Cardiac muscle cell (in vitro differentiated cells and primary cell): ENCODE measurements around the gene LYST. TPM values are rescaled to one million over a fixed set of nuclear protein-coding genes. Genes with fewer than 3 reads are reported as not detected.
"Not testable (repeated sequence)": the region's sequence is repeated elsewhere in the genome, so short reads cannot be mapped to it uniquely, and the experiment has no call there.

Experiments used
- DNase-seq, 2 donors: peaks; one replicate each; pipeline versions ENCODE4 v3.0.0 to v3.0.0-alpha.2; 2010 to 2017; ENCODE audit warnings: low read depth in 1 of 2, low spot score in 1 of 2
- H3K27ac ChIP-seq: fragments of 200-600 bp; sonication (generic); 2 replicates; pipeline ENCODE4 v1.5.1; 2016
- H3K27me3 ChIP-seq: fragments of 200-600 bp; sonication (generic); 2 replicates; pipeline ENCODE4 v1.6.0; 2016; ENCODE audit warnings: control low read depth
- H3K36me3 ChIP-seq: fragments of 200-600 bp; sonication (generic); 2 replicates; pipeline ENCODE4 v1.5.1; 2016; ENCODE audit warnings: control low read depth
- H3K4me1 ChIP-seq: fragments of 200-600 bp; sonication (generic); 2 replicates; pipeline ENCODE4 v1.8.1; 2017; ENCODE audit warnings: low read depth, mild to moderate bottlenecking, mixed run types
- H3K4me3 ChIP-seq: fragments of 200-600 bp; sonication (generic); 2 replicates; pipeline ENCODE4 v1.5.1; 2016; ENCODE audit warnings: mild to moderate bottlenecking
- H3K9me3 ChIP-seq: fragments of 200-600 bp; sonication (generic); 2 replicates; pipeline ENCODE4 v1.5.1; 2017; ENCODE audit warnings: low read depth, mild to moderate bottlenecking, control low read depth
- CTCF ChIP-seq: IDR thresholded peaks from 2 replicates; pipeline ENCODE4 v1.5.1; 2012; ENCODE audit warnings: low read depth, mild to moderate bottlenecking, low read length
- polyA plus RNA-seq: library from polyadenylated mRNA; unstranded; fragments of >200 nt; fragmentation: Nextera tagmentation; extraction: Ambion mirVana; gene quantifications from 2 replicates; pipeline ENCODE4 v1.2.1, GENCODE V29; 2016
- total RNA-seq: library from RNA; depleted of rRNA; stranded (reverse); fragments of >200 nt; gene quantifications from 2 replicates; pipeline ENCODE4 v1.2.3, GENCODE V29; 2016

LYST gene
- total and polyA plus RNA-seq, 2 experiments from 2014 or later: 4.5 to 5.2 TPM

- no peaks in the 10 kb centered on the region for H3K27me3 ChIP-seq
- peak in 1 of 2 donors; percentile 80 for DNase-seq
- H3K4me1 ChIP-seq: peaks cover 7% of the 10 kb centered on the region
- H3K9me3 ChIP-seq: no peaks in the 10 kb centered on the region
- no peaks in the 10 kb centered on the region for H3K36me3 ChIP-seq
- no peak overlapping the region for H3K27ac ChIP-seq
- no peak overlapping the region for H3K4me3 ChIP-seq
- TF ChIP-seq CTCF: no peak
Observed at GRCh38 chr1:235910357-235911299, 43.9 kb upstream of the LYST start.

DNA sequence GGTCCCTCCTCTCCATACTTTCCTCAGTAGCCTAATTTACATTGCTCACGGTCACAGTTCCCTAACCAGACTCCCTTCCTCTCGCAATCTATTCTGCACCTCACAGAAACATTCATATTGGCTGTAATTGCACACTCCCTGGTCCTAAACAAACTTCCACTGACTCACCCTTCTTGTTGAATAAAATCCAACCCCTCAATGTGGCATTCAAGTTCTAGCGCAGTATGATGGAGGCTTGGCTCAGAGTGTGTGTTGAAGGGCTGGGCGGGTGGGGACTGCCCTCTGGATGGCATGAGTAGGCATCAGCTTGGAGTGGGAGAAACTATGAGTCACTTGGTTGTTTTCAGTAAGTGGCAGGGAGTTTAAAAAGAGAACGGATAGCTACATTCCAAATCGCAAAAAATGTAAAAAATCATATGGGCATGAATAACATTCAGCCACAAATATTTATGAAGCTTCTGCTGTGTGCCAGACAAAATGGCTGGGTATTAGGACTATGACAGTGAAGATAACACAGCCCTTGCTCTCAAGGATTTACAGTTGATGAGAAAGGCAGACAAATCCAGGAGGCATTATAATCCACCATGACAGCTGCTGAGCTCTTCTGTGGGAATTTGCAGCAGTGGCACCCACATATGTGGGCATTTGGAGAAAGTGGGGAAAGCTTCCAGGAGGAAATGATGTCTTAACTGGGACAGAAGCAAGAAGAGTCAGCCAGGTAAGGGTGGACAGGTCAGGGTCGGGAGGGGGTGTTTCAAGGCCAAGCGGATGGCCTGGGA lies 42.2 kb upstream of the LYST start:
- Histone ChIP-seq H3K9me3 (no peaks in the 10 kb centered on the region), H3K27me3 (no peaks in the 10 kb centered on the region), H3K36me3 (no peaks in the 10 kb centered on the region), H3K4me3 (no peak overlapping the region), H3K4me1 (peaks cover 7% of the 10 kb centered on the region), H3K27ac (no peak overlapping the region)
- TF ChIP-seq CTCF: no peak
- DNase-seq: peak in 1 of 2 donors; percentile 74

- no peaks in the 10 kb centered on the region for H3K27me3 ChIP-seq
- H3K4me1 ChIP-seq: peaks cover 7% of the 10 kb centered on the region
- no peak for TF ChIP-seq CTCF
- no peak overlapping the region for H3K27ac ChIP-seq
- H3K9me3 ChIP-seq: no peaks in the 10 kb centered on the region
- no peaks in the 10 kb centered on the region for H3K36me3 ChIP-seq
- H3K4me3 ChIP-seq: no peak overlapping the region
- DNase-seq: no peak
Observed at GRCh38 chr1:235907897-235908240, 41.2 kb upstream of the LYST start.

GRCh38 chr1:235907187-235907896 lies 40.6 kb upstream of the LYST start:
- Histone ChIP-seq H3K36me3 (no peaks in the 10 kb centered on the region), H3K4me3 (no peak overlapping the region), H3K9me3 (no peaks in the 10 kb centered on the region), H3K4me1 (peaks cover 7% of the 10 kb centered on the region), H3K27me3 (no peaks in the 10 kb centered on the region), H3K27ac (no peak overlapping the region)
- no peak for TF ChIP-seq CTCF
- DNase-seq: no peak

DNA sequence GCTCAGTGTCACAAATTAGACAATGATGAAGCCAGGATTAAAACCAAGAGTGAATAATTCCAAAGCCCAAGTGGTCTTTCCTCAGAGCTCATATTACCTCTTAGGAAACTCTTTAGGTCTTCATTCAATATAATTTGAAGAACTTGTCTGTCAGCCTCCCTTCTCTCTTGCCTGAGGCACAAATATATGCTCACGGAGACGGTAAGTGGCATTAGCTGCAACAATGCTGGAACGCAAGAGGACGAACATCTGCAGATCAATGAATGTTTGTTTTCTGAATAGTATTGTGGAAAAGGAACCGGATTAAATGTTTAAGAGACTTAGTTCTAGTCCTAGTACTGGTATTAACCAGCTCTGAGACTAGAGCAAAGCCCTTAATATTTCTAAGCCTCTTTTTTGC lies 39.7 kb upstream of the LYST start:
- Histone ChIP-seq H3K27me3 (no peaks in the 10 kb centered on the region), H3K27ac (no peak overlapping the region), H3K36me3 (no peaks in the 10 kb centered on the region), H3K4me1 (no peaks in the 10 kb centered on the region), H3K4me3 (no peak overlapping the region), H3K9me3 (no peaks in the 10 kb centered on the region)
- TF ChIP-seq CTCF: no peak
- DNase-seq: no peak

DNA sequence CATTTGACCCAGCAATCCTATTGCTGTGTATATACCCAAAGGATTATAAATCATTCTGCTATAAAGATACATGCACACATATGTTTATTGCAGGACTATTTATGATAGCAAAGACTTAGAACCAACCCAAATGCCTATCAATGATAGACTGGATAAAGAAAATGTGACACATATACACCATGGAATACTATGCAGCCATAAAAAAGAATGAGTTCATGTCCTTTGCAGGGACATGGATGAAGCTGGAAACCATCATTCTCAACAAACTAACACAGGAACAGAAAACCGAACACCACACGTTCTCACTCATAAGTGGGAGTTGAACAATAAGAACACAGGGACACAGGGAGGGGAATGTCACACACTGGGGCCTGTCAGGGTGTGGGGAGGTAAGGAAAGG lies 37.1 kb upstream of the LYST start:
- not testable (repeated sequence) for H3K36me3 ChIP-seq, H3K4me3 ChIP-seq, H3K27ac ChIP-seq, H3K4me1 ChIP-seq, H3K9me3 ChIP-seq, DNase-seq, H3K27me3 ChIP-seq
